HG03520 (cell line): ENCODE results near the gene TRIM9.
"Not testable (repeated sequence)": the region's sequence is repeated elsewhere in the genome, so short reads cannot be mapped to it uniquely, and the experiment has no call there.

ENCODE experiments used
- ATAC-seq: cut with Tn5 transposase; IDR thresholded peaks from one replicate; pipeline ENCODE4 v1.9.1; 2021; ENCODE audit warnings: mild to moderate bottlenecking, moderate library complexity; ENCODE audit not compliant: unreplicated experiment

The TRIM9 gene

DNA sequence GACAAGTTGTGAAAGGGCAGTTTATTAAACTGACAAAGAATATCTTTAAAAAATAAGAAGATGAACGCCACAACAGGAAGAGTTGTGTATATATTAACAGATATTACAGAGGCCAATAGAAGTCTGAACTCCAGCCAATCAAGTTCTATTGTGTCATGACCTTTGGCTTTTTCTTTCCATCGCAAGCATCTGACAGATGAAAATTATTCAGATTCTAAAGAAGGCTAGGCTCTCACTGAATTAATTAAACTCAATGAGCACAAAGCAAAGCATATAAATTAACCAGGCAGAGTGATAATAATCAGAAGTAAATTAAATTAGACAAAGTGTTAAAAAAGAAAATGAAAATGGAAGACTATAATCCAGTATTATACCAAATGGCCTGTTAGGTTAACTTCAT lies 88.6 kb downstream of the TRIM9 start:
- no peak for ATAC-seq

GRCh38 chr14:51004801-51005526 lies 89.9 kb downstream of the TRIM9 start:
- no peak for ATAC-seq

DNA sequence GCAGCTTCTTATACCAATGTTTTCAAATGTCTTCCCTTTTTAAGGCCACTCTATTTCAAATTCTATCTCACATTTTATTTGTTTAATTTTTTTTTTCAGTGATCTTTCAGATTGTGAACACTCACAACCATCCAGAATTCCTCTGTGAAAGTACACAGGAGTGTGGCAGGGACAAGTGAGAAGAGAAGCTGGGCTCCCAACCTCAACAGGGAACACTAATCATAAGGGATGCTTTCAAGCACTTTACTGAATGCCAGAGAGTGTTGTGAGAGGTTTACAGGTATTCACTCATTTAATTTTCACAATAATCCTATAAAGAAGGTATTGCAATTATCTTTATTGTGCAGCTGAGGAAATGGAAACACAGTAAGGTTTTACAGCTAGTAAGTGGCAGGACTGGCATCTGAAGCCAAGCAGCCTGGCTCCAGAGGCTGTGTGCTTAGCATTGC lies 90.5 kb downstream of the TRIM9 start:
- no peak for ATAC-seq

DNA sequence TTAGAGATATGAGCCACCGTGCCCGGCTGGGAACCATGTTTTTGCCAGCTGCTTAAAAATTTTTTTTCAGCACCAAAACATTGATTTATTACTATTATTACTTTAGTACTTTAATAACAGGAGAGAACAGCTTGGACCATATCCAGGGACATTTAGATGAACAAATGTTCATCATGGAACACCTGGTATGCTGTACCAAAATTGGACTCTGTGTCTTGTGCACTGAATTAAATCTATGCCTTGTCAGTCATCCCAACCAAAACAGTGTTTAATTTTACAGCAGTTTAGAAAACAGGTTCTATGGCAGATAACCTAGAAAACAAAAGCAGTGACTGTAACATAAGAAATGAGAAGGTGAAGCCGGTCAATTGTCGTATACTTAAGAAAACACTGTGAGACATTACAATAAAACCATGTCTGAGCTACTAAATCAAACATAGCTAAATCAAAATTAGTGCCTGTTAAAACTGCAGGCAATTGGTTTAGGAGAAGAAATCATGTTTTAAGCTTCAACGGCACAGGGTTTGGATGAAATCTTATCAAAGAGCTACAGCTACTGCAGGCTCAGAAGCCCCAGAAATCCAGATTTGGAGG lies 92.4 kb downstream of the TRIM9 start:
- no peak for ATAC-seq

- ATAC-seq, result no peak
Observed at GRCh38 chr14:51000566-51000965, 94.3 kb downstream of the TRIM9 start.

GRCh38 chr14:50999726-51000125 lies 95.2 kb downstream of the TRIM9 start:
- no peak for ATAC-seq

DNA sequence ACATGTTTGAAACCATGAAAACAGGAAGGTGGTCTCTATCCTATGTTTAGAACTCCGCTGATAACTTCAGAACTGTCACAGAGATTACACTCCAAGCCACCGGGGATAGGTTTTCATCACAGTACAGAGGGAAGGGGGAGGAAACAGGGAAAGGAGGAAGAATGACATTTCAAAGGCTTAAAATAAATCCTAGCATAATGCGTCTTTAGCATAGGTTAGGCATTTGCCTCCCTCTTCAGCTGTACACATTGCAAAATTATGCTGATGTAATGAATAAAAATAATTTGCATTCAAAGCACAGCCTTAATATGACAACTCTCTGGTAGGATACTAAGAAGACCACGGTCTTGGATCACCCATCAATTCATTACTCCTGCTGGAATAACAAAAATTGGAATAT lies 96.3 kb downstream of the TRIM9 start:
- ATAC-seq, result no peak

GRCh38 chr14:50997712-50998111 lies 97.2 kb downstream of the TRIM9 start:
- ATAC-seq, result no peak

- ATAC-seq, result not testable (repeated sequence)
Observed at GRCh38 chr14:50994158-50994557, 100.7 kb downstream of the TRIM9 start.

DNA sequence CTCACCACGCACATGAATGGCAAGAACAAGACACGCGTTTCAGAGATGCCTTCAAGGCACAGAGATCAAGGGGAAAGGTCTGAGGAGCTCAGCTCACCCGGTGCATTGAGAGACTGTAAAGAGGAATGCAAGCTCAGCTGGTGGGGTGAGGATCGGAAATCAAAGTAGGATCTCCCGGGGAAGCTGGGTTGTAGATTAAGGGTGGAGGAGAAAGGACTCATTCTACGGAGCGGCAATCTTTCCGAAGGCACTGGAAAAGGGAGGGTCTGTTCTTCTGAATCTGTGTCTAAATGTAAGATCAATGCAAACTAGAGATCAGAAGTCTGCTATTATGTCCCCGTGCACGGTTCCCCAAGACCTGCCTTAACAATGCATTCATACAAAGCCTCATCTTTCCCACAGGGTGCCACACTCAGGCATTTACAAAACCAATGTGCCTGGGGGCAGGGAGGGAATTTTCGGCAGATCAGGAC lies 109.0 kb downstream of the TRIM9 start:
- ATAC-seq, result no peak

- ATAC-seq, result no peak
Observed at GRCh38 chr14:50985124-50985858, 109.6 kb downstream of the TRIM9 start.

GRCh38 chr14:50984036-50984710 lies 110.7 kb downstream of the TRIM9 start:
- ATAC-seq, result no peak

GRCh38 chr14:50979941-50980850 lies 114.7 kb downstream of the TRIM9 start:
- no peak for ATAC-seq

DNA sequence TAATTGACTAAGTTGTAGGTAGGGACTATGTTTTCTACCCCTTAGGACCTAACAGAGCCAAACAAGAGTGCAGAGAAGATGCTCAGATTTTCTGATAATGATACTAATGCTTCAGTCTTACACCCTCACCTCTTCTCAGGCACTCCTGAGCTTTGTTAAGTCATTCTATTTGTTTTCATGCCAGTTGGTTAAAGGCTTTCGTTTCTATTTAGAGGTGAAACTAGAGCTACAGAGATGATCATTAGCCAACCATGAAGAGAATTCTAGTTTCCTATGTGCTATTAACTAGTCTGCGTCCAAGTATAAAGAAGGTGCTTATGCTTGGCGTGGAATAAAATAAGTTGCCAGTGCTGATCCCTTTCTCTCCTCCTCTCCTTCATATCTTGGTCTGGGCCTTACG lies 116.0 kb downstream of the TRIM9 start:
- ATAC-seq, result peak; percentile 85

DNA sequence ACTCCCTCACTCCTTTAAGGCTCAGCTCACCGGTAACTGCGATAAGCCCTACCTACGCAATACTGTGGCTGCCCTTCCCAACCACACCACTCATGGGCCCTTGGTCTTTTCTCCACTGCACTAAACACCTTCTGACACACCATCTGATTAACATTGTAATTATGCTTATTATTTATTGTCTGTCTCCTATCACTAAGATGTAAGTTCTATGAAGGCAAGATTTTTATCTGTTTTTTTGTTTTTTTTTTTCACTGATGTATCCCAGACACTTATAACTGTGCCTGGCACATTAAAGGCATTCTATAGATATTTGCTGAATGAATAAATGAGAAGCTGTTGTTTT lies 116.4 kb downstream of the TRIM9 start:
- ATAC-seq, result no peak

DNA sequence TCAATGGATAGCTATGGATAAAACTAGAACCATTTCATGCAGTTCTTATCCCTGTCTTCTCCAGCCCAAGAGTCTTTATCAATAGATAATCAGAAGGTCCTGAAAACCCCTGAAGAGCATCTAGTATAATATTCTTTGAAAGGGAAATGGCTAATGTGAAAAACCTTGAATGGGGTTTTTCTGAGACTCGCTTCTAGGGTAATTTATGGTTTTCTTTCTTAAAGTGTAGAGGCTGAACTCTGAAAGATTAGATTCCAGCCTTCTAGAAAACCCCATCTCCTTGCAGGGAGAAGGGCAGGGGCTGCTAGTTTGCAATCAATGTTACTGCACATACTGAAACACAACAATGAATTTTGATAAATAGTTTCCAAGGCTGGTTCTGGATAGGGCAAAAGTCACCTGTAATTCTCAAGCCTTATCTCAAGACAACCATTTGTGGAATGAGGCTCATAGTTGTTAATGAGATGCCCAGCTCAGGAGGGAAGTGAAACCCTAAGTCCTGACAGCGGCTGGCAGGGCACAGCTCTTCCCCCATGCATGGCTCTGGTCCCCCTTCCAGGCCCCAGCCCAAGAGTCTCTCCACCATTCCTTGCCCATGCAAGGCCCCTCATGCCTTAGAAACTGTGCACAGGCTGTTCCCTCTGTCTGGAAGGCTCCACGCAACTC lies 116.9 kb downstream of the TRIM9 start:
- ATAC-seq, result no peak

- ATAC-seq, result no peak
Observed at GRCh38 chr14:50974118-50974517, 120.8 kb downstream of the TRIM9 start.

- ATAC-seq, result no peak
Observed at GRCh38 chr14:50972734-50973133, 122.2 kb downstream of the TRIM9 start.

- ATAC-seq, result no peak
Observed at GRCh38 chr14:50970886-50971781, 123.8 kb downstream of the TRIM9 start.
